OCI-LY1 (cell line): ENCODE results near the gene RPS6KA2.

ENCODE experiments used
- H2AFZ ChIP-seq: fragments of 200-600 bp; sonication (generic), shearing (Covaris generic); 2 replicates; pipeline ENCODE4 v1.6.0; 2014; ENCODE audit warnings: antibody characterized with exemption, mild to moderate bottlenecking, low read length
- H3F3A ChIP-seq: fragments of 200-600 bp; sonication (generic), shearing (Covaris generic); 2 replicates; pipeline ENCODE4 v1.6.0; 2014; ENCODE audit warnings: mild to moderate bottlenecking, antibody characterized with exemption, low read length, moderate library complexity; ENCODE audit not compliant: insufficient read depth
- H3K27ac ChIP-seq: fragments of 200-600 bp; sonication (generic); 2 replicates; pipeline ENCODE4 v1.5.1; 2014; ENCODE audit warnings: low read length, mixed run types, mild to moderate bottlenecking, low read depth; ENCODE audit not compliant: poor library complexity, severe bottlenecking
- H3K27me3 ChIP-seq: fragments of 200-600 bp; sonication (generic); 2 replicates; pipeline ENCODE4 v1.6.0; 2014; ENCODE audit warnings: antibody characterized with exemption, mild to moderate bottlenecking, low read length, moderate library complexity; ENCODE audit not compliant: insufficient read depth
- H3K36me3 ChIP-seq: fragments of 200-600 bp; sonication (generic); 2 replicates; pipeline ENCODE4 v1.6.1; 2014; ENCODE audit warnings: mild to moderate bottlenecking, antibody characterized with exemption, low read length, moderate library complexity, mixed read lengths; ENCODE audit not compliant: insufficient read depth
- H3K4me1 ChIP-seq: fragments of 200-600 bp; sonication (generic); 2 replicates; pipeline ENCODE4 v1.5.1; 2014; ENCODE audit warnings: mild to moderate bottlenecking, low read length, moderate library complexity; ENCODE audit not compliant: insufficient read depth, severe bottlenecking
- H3K4me2 ChIP-seq: fragments of 200-600 bp; sonication (generic), shearing (Covaris generic); 2 replicates; pipeline ENCODE4 v1.6.1; 2014; ENCODE audit warnings: low read length
- H3K4me3 ChIP-seq: fragments of 200-600 bp; sonication (generic); 2 replicates; pipeline ENCODE4 v1.5.1; 2014; ENCODE audit warnings: low read length, low read depth, mild to moderate bottlenecking, mixed read lengths; ENCODE audit not compliant: poor library complexity, severe bottlenecking
- H3K79me2 ChIP-seq: fragments of 200-600 bp; shearing (Covaris generic); 2 replicates; pipeline ENCODE4 v1.6.1; 2016; ENCODE audit warnings: mixed run types, low read length, mixed read lengths; ENCODE audit not compliant: insufficient read depth
- H3K9ac ChIP-seq: fragments of 200-600 bp; sonication (generic), shearing (Covaris generic); 2 replicates; pipeline ENCODE4 v1.6.1; 2014; ENCODE audit warnings: mild to moderate bottlenecking, low read length, mixed read lengths
- H3K9me2 ChIP-seq: fragments of 200-600 bp; sonication (generic), shearing (Covaris generic); 2 replicates; pipeline ENCODE4 v1.6.1; 2014; ENCODE audit warnings: low read depth, mild to moderate bottlenecking, low read length, mixed read lengths
- H3K9me3 ChIP-seq: fragments of 200-600 bp; shearing (Covaris generic); 2 replicates; pipeline ENCODE4 v1.6.1; 2014; ENCODE audit warnings: low read length, mixed read lengths
- H4K20me1 ChIP-seq: fragments of 200-600 bp; sonication (generic), shearing (Covaris generic); 2 replicates; pipeline ENCODE4 v1.6.0; 2016; ENCODE audit warnings: mild to moderate bottlenecking, low read length; ENCODE audit not compliant: insufficient read depth
- EZH2 ChIP-seq: fragments of 200-600 bp; sonication (generic), shearing (Covaris generic); IDR thresholded peaks from 2 replicates; pipeline ENCODE4 v1.8.0; 2017; ENCODE audit warnings: borderline replicate concordance, mixed run types, mild to moderate bottlenecking, antibody characterized with exemption, low read length, moderate library complexity, mixed read lengths
- TF ChIP-seq, protein P1 (sequence below): fragments of 200-600 bp; sonication (generic), shearing (Covaris generic); IDR thresholded peaks from 2 replicates; pipeline ENCODE4 v1.5.1; 2017; ENCODE audit warnings: mild to moderate bottlenecking, antibody characterized with exemption, low read length, moderate library complexity, mixed read lengths

RPS6KA2 gene

DNA sequence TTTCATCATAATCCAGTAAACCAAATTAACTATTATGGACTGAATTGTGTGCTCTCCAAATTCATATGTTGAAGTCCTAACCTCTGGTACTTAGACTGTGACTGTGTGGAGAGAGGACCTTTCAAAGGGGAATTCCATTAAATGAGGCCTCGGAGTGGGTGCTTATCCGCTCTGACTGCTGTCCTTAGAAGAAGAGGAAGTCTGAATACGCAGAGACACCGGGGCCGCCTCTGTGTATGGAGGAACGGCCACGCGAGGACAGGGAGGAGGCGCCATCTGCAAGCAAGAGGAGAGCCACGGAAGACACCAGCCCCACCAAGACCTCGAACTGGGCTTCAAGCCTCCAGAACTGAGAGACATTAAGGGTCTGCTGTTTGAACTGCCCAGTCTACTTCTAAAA, 35.6 kb upstream of the RPS6KA2 start:
- Histone ChIP-seq H3K27me3 (peaks cover 5% of the 10 kb centered on the region; the same call in 1 of the 2 replicates), H3K4me3 (no peak overlapping the region), H3F3A (no peaks in the 10 kb centered on the region), H4K20me1 (no peaks in the 10 kb centered on the region), H3K4me2 (no peak overlapping the region), H3K9me2 (no peaks in the 10 kb centered on the region), H3K36me3 (no peaks in the 10 kb centered on the region; the same call in 1 of the 2 replicates), H3K9ac (no peak overlapping the region), H2AFZ (no peak overlapping the region), H3K27ac (no peak overlapping the region), H3K4me1 (no peaks in the 10 kb centered on the region), H3K9me3 (0 out of 2 replicates have a peak, but pooled peaks cover 3% of the 10 kb centered on the region), H3K79me2 (no peaks in the 10 kb centered on the region)
- TF ChIP-seq EZH2 = no peak
- TF ChIP-seq, protein P1, sequence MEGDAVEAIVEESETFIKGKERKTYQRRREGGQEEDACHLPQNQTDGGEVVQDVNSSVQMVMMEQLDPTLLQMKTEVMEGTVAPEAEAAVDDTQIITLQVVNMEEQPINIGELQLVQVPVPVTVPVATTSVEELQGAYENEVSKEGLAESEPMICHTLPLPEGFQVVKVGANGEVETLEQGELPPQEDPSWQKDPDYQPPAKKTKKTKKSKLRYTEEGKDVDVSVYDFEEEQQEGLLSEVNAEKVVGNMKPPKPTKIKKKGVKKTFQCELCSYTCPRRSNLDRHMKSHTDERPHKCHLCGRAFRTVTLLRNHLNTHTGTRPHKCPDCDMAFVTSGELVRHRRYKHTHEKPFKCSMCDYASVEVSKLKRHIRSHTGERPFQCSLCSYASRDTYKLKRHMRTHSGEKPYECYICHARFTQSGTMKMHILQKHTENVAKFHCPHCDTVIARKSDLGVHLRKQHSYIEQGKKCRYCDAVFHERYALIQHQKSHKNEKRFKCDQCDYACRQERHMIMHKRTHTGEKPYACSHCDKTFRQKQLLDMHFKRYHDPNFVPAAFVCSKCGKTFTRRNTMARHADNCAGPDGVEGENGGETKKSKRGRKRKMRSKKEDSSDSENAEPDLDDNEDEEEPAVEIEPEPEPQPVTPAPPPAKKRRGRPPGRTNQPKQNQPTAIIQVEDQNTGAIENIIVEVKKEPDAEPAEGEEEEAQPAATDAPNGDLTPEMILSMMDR = no peak

DNA sequence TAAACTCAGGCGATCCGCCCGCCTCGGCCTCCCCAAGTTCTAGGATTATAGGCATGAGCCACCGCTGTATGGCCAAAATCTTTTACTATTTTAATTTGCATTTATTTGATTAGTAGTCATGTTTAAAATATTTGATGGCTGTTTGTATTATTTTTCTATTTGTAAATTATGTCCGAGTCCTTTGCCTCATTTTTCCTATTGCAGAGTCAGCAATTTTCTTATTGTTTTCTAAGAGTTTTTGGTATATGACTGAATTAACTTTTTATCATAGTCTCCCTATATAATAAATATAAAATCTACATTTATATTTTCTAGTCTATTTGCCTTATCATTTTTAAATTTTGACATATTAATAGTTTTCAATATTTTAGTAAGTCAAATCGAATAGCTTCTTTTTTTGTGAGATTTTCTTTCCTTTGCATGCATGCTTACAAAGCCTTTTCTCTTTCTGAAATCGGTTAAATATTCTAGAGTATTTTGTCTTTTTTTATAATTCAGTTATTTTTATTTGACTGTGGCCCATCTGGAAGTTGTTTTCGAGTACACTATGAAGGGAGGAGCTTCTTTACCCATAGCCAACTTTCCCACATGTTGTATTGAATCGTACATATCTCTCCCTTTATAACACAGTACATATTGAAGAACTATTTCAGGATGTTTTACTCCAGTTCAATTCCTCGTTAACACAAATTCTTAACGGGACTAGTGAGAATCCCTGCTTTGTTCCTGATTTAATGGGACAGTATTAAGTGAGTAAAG, 34.5 kb upstream of the RPS6KA2 start:
- peaks cover 5% of the 10 kb centered on the region; the same call in 1 of the 2 replicates for H3K27me3 ChIP-seq
- H3K79me2 ChIP-seq = no peaks in the 10 kb centered on the region
- H3K9me3 ChIP-seq = 0 out of 2 replicates have a peak, but pooled peaks cover 3% of the 10 kb centered on the region
- H4K20me1 ChIP-seq = no peaks in the 10 kb centered on the region
- no peak overlapping the region for H3K27ac ChIP-seq
- TF ChIP-seq, protein P1 = no peak
- H3K4me2 ChIP-seq = no peak overlapping the region
- H3K9ac ChIP-seq = no peak overlapping the region
- H3K9me2 ChIP-seq = no peaks in the 10 kb centered on the region
- H2AFZ ChIP-seq = no peak overlapping the region
- H3K4me3 ChIP-seq = no peak overlapping the region
- no peaks in the 10 kb centered on the region; the same call in 1 of the 2 replicates for H3K36me3 ChIP-seq
- H3F3A ChIP-seq = no peaks in the 10 kb centered on the region
- no peaks in the 10 kb centered on the region for H3K4me1 ChIP-seq

DNA sequence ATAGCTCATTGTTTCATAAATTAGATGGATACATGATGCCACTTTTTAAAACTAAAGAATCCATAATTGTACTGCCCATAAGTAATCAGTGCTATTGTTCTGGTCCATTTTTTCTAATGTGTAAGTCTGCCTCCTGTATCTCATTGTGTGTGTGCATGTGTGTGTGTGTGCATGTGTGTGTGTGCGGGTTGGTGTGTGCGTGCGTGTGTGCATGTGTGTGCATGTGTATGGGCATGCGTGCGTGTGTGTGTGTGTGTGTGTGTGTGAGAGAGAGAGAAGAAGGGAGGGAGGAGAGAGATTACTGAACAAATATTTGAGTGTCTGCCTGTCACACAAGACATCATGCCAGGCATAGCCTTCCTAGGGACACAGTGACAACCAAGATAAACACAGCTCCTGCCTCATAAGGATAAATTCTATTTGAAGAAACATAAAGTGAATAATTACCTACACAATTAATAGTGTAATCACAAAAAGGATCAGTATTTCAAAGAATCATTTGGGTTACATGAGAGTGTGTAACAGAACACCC, 33.2 kb upstream of the RPS6KA2 start:
- H3K4me1 ChIP-seq = no peaks in the 10 kb centered on the region
- H3K4me3 ChIP-seq = no peak overlapping the region
- H3K9me2 ChIP-seq = no peaks in the 10 kb centered on the region
- TF ChIP-seq, protein P1 = no peak
- TF ChIP-seq EZH2 = no peak
- H3K27ac ChIP-seq = no peak overlapping the region
- no peak overlapping the region for H2AFZ ChIP-seq
- H3K27me3 ChIP-seq = peaks cover 5% of the 10 kb centered on the region; the same call in 1 of the 2 replicates
- H3K9ac ChIP-seq = no peak overlapping the region
- no peak overlapping the region for H3K4me2 ChIP-seq
- H3K79me2 ChIP-seq = no peaks in the 10 kb centered on the region
- no peaks in the 10 kb centered on the region; the same call in 1 of the 2 replicates for H3K36me3 ChIP-seq
- H3F3A ChIP-seq = no peaks in the 10 kb centered on the region
- no peaks in the 10 kb centered on the region for H4K20me1 ChIP-seq
- H3K9me3 ChIP-seq = 0 out of 2 replicates have a peak, but pooled peaks cover 3% of the 10 kb centered on the region
